NT2/D1 (cell line): ENCODE data around the gene EIF4G3.

ENCODE experiments used
- YY1 ChIP-seq: IDR thresholded peaks from 2 replicates; pipeline ENCODE4 v1.6.1; 2011; ENCODE audit not compliant: insufficient read length, insufficient read depth
- ZNF274 ChIP-seq: IDR thresholded peaks from 2 replicates; pipeline ENCODE4 v1.6.1; 2011; ENCODE audit warnings: mild to moderate bottlenecking, low read depth, low read length

- no peak for TF ChIP-seq ZNF274
- TF ChIP-seq YY1 = no peak
Observed at GRCh38 chr1:21050031-21050430, 126.7 kb downstream of the EIF4G3 start.
